IMR-90 (cell line): ENCODE results near the gene RTF1. TPM values are rescaled to one million over a fixed set of nuclear protein-coding genes. Genes with fewer than 3 reads are reported as not detected.

Source experiments
- ATAC-seq: fragments of 200-7000 bp; cut with Tn5 transposase; 2 replicates; pipeline ENCODE4 v1.9.1; 2020; ENCODE audit warnings: low read depth, mild to moderate bottlenecking, moderate library complexity
- BruUV-seq: library from RNA; stranded (reverse); fragments of 400-500 nt; replicated peaks from 2 replicates; lab custom pipeline; 2021; lab: Mats Ljungman, UMichigan
- CTCF ChIA-PET: fragments of 300-600 bp; formaldehyde crosslinking; extraction: SDS; loops from one replicate; lab custom pipeline; 2021; ENCODE audit warnings: antibody characterized with exemption; lab: Yijun Ruan, JAX
- POLR2A ChIA-PET: fragments of 300-600 bp; sonication (Branson Sonifier 250); formaldehyde crosslinking; loops from one replicate; lab custom pipeline; 2022; ENCODE audit warnings: antibody characterized with exemption; ENCODE audit not compliant: unreplicated experiment; lab: Charles Lee
- DNase-seq: peaks from one replicate; pipeline ENCODE4 v3.0.0; 2013
- H2AFZ ChIP-seq: replicated peaks from 2 replicates; pipeline ENCODE3; 2013; ENCODE audit warnings: low read length, mild to moderate bottlenecking; ENCODE audit not compliant: poor library complexity
- H2AK5ac ChIP-seq: 2 replicates; pipeline ENCODE4 v1.6.1; 2013; ENCODE audit warnings: low read depth, low read length, inconsistent platforms
- H2AK9ac ChIP-seq: replicated peaks from 2 replicates; pipeline ENCODE3; 2013; ENCODE audit warnings: mild to moderate bottlenecking, low read depth, low read length, moderate library complexity; ENCODE audit not compliant: poor library complexity
- H2BK120ac ChIP-seq: 2 replicates; pipeline ENCODE4 v1.6.1; 2013; ENCODE audit warnings: low read depth, low read length, inconsistent platforms
- H2BK15ac ChIP-seq: 3 replicates; pipeline ENCODE4 v1.6.1; 2013; ENCODE audit warnings: low read depth, low read length, inconsistent platforms
- H2BK20ac ChIP-seq: 2 replicates; pipeline ENCODE4 v1.6.1; 2013; ENCODE audit warnings: low read depth, mild to moderate bottlenecking, inconsistent platforms, low read length, moderate library complexity
- H2BK5ac ChIP-seq: 2 replicates; pipeline ENCODE4 v1.6.1; 2013; ENCODE audit warnings: mild to moderate bottlenecking, low read depth, low read length, inconsistent platforms; ENCODE audit not compliant: poor library complexity, severe bottlenecking
- H3K14ac ChIP-seq: replicated peaks from 2 replicates; pipeline ENCODE4 v1.6.1; 2013; ENCODE audit warnings: low read depth, low read length, inconsistent platforms
- H3K18ac ChIP-seq: 2 replicates; pipeline ENCODE4 v1.6.1; 2013; ENCODE audit warnings: low read depth, low read length, control low read depth
- H3K23ac ChIP-seq: 2 replicates; pipeline ENCODE4 v1.6.1; 2013; ENCODE audit warnings: low read depth, low read length, inconsistent platforms
- H3K27ac ChIP-seq: 2 replicates; pipeline ENCODE4 v1.5.1; 2013; ENCODE audit warnings: mild to moderate bottlenecking, control low read depth, low read length; ENCODE audit not compliant: insufficient read depth
- H3K27me3 ChIP-seq: 2 replicates; pipeline ENCODE4 v1.6.1; 2013; ENCODE audit warnings: low read length; ENCODE audit not compliant: control insufficient read depth, insufficient read depth
- H3K36me3 ChIP-seq: 2 replicates; pipeline ENCODE4 v1.6.1; 2013; ENCODE audit warnings: low read length, mixed read lengths; ENCODE audit not compliant: control insufficient read depth, insufficient read depth
- H3K4ac ChIP-seq: 2 replicates; pipeline ENCODE4 v1.6.1; 2013; ENCODE audit warnings: low read depth, low read length, inconsistent platforms
- H3K4me1 ChIP-seq: 2 replicates; pipeline ENCODE4 v1.6.1; 2013; ENCODE audit warnings: low read length, mixed read lengths; ENCODE audit not compliant: control insufficient read depth, insufficient read depth
- H3K4me2 ChIP-seq: 2 replicates; pipeline ENCODE4 v1.6.1; 2013; ENCODE audit warnings: low read depth, mild to moderate bottlenecking, control low read depth, low read length, moderate library complexity
- H3K4me3 ChIP-seq: 2 replicates; pipeline ENCODE4 v1.5.1; 2013; ENCODE audit warnings: low read depth, mild to moderate bottlenecking, control low read depth, low read length, moderate library complexity; ENCODE audit not compliant: insufficient read depth
- H3K56ac ChIP-seq: 2 replicates; pipeline ENCODE4 v1.6.1; 2013; ENCODE audit warnings: low read length, inconsistent platforms; ENCODE audit not compliant: insufficient read depth; ENCODE audit errors: extremely low read depth
- H3K79me1 ChIP-seq, 2 experiments: 2 replicates each; pipeline ENCODE4 v1.6.1; 2013; ENCODE audit warnings: low read length in 2 of 2, inconsistent platforms in 1 of 2, low read depth in 1 of 2
- H3K9ac ChIP-seq: 2 replicates; pipeline ENCODE4 v1.6.1; 2013; ENCODE audit warnings: low read depth, low read length, control low read depth
- H3K9me1 ChIP-seq: 2 replicates; pipeline ENCODE4 v1.6.1; 2013; ENCODE audit warnings: low read length, inconsistent platforms; ENCODE audit not compliant: insufficient read depth
- H3K9me3 ChIP-seq: 2 replicates; pipeline ENCODE4 v1.6.1; 2013; ENCODE audit warnings: low read length; ENCODE audit not compliant: control insufficient read depth, insufficient read depth
- H4K20me1 ChIP-seq: 2 replicates; pipeline ENCODE4 v1.6.1; 2013; ENCODE audit warnings: low read length, inconsistent platforms; ENCODE audit not compliant: insufficient read depth
- H4K5ac ChIP-seq: 2 replicates; pipeline ENCODE4 v1.6.1; 2013; ENCODE audit warnings: mild to moderate bottlenecking, low read depth, low read length, control low read depth
- H4K8ac ChIP-seq, 2 experiments: 2 replicates each; pipeline ENCODE4 v1.6.1; 2013; ENCODE audit warnings: low read depth in 2 of 2, low read length in 2 of 2, control low read depth in 1 of 2, inconsistent platforms in 1 of 2
- H4K91ac ChIP-seq: 2 replicates; pipeline ENCODE4 v1.6.1; 2013; ENCODE audit warnings: low read depth, low read length, inconsistent platforms; ENCODE audit not compliant: insufficient read depth
- CEBPB ChIP-seq: IDR thresholded peaks from 2 replicates; pipeline ENCODE4 v1.6.1; 2012; ENCODE audit warnings: low read depth, low read length, improper control_type of control experiment
- CHD1 ChIP-seq: IDR thresholded peaks from 2 replicates; pipeline ENCODE4 v1.6.1; 2012; ENCODE audit warnings: low read depth, low read length, improper control_type of control experiment
- CTCF ChIP-seq: conservative IDR thresholded peaks from 2 replicates; pipeline ENCODE4 v1.5.1; 2012; ENCODE audit warnings: mild to moderate bottlenecking, low read depth, low read length, improper control_type of control experiment
- MAZ ChIP-seq: IDR thresholded peaks from 2 replicates; pipeline ENCODE4 v1.6.1; 2012; ENCODE audit warnings: low read depth, mild to moderate bottlenecking, low read length, improper control_type of control experiment, moderate library complexity, borderline replicate concordance
- MXI1 ChIP-seq: IDR thresholded peaks from 2 replicates; pipeline ENCODE4 v1.6.1; 2012; ENCODE audit warnings: low read depth, mild to moderate bottlenecking, low read length, moderate library complexity, borderline replicate concordance
- POLR2A ChIP-seq: IDR thresholded peaks from 2 replicates; pipeline ENCODE4 v1.6.1; 2012; ENCODE audit warnings: mild to moderate bottlenecking, low read depth, low read length
- RAD21 ChIP-seq: IDR thresholded peaks from 2 replicates; pipeline ENCODE4 v1.6.1; 2012; ENCODE audit warnings: low read length, improper control_type of control experiment
- RCOR1 ChIP-seq: IDR thresholded peaks from 2 replicates; pipeline ENCODE4 v1.6.1; 2012; ENCODE audit warnings: mild to moderate bottlenecking, low read length, improper control_type of control experiment; ENCODE audit not compliant: insufficient replicate concordance
- RFX5 ChIP-seq: IDR thresholded peaks from 2 replicates; pipeline ENCODE4 v1.8.0; 2012; ENCODE audit warnings: low read depth, mild to moderate bottlenecking, low read length, moderate library complexity
- USF2 ChIP-seq: fragments of 150-350 bp; IDR thresholded peaks from 2 replicates; pipeline ENCODE4 v1.6.1; 2017; ENCODE audit warnings: mild to moderate bottlenecking, antibody characterized with exemption, low read length, low read depth
- WGBS, 2 experiments: methylation state at CpG; one replicate each; pipeline versions ENCODE4 v1.1.5 to v1.1.7; 2013; ENCODE audit warnings: missing lambda C conversion rate in 2 of 2; ENCODE audit not compliant: insufficient read length in 1 of 2; ENCODE audit errors: extremely low coverage in 2 of 2; 5-methylcytosine and 5-hydroxymethylcytosine counted together
- dilution Hi-C: fragments of 300-500 bp; cut with HindIII; formaldehyde crosslinking; loops from one replicate; pipeline ENCODE4 v1.14.3; 2018; ENCODE audit warnings: low sequenced_read_pairs; ENCODE audit not compliant: unreplicated experiment
- in situ Hi-C: fragments of 300-500 bp; cut with MboI; formaldehyde crosslinking; loops from 3 replicates; pipeline ENCODE4 v1.14.3; 2019; ENCODE audit warnings: low sequenced_read_pairs, inconsistent platforms, mixed read lengths
- intact Hi-C: fragments of 100-400 bp; cut with micrococcal nuclease; formaldehyde crosslinking; loops from 2 replicates; pipeline ENCODE4 v1.10.0; 2022
- polyA plus RNA-seq, 3 experiments: library from polyadenylated mRNA; depleted of rRNA; stranded (reverse); fragments of >200 nt; gene quantifications; 2 replicates each; pipeline ENCODE4 v1.2.3, GENCODE V29; 2012; ENCODE audit warnings: low replicate concordance in 1 of 3
- total RNA-seq: library from RNA; depleted of rRNA; stranded (reverse); fragments of >200 nt; gene quantifications from 2 replicates; pipeline ENCODE4 v1.2.3, GENCODE V29; 2012

The RTF1 gene
- total and polyA plus RNA-seq, 2 of the 4 experiments (the other 2 are of a cell fraction): 15.1 to 24.3 TPM

- BruUV-seq: no TSS peak
- DNase-seq (no peak), ATAC-seq (peak; percentile 48)
- Histone ChIP-seq H3K79me1 (no peaks in the 10 kb centered on the region), H4K20me1 (no peaks in the 10 kb centered on the region), H3K9me1 (no peaks in the 10 kb centered on the region; the same call in 1 of the 2 replicates), H3K14ac (no peak overlapping the region), H3K4me2 (peak overlapping the region; percentile 48), H3K4me3 (peak overlapping the region; percentile 1; the same call in 1 of the 2 replicates), H4K8ac (no peak overlapping the region), H3K4me1 (peaks cover 8% of the 10 kb centered on the region; the same call in 1 of the 2 replicates), H3K27ac (no peak overlapping the region), H2BK15ac (no peak overlapping the region), H3K56ac (no peak overlapping the region), H2AK9ac (peak overlapping the region; percentile 74), H3K23ac (peak overlapping the region; percentile 7; the same call in 1 of the 2 replicates), H3K9me3 (no peaks in the 10 kb centered on the region), H3K18ac (no peak overlapping the region), H2AK5ac (no peak overlapping the region), H4K91ac (no peak overlapping the region), H3K36me3 (peaks cover 14% of the 10 kb centered on the region), H4K5ac (no peak overlapping the region), H3K4ac (no peak overlapping the region), H2BK5ac (no peak overlapping the region), H2BK120ac (no peak overlapping the region), H3K9ac (no peak overlapping the region), H2BK20ac (no peak overlapping the region), H2AFZ (peak overlapping the region; percentile 88), H3K27me3 (peaks cover 38% of the 10 kb centered on the region)
- intact Hi-C loops (no loop called here), in situ Hi-C loops (no loop called here), dilution Hi-C loops (no loop called here)
- CTCF ChIA-PET: no interaction called here
- POLR2A ChIA-PET: no interaction called here
- 9% methylated on average over 20 of the region's 40 CpGs; no CpG with 5 or more reads in 1 of the 2 experiments for WGBS, 2 experiments
- TF ChIP-seq RCOR1: no peak
- TF ChIP-seq POLR2A: no peak
- no peak for TF ChIP-seq MAZ
- no peak for TF ChIP-seq CTCF
- TF ChIP-seq USF2: no peak
- TF ChIP-seq RAD21: no peak
- TF ChIP-seq CEBPB: no peak
- TF ChIP-seq MXI1: no peak
- TF ChIP-seq CHD1: no peak
- no peak for TF ChIP-seq RFX5
These were observed 96.1 kb downstream of the RTF1 start for GRCh38 chr15:41512940-41513505.
